Neuronal stem cell (in vitro differentiated cells): ENCODE results near the gene UBA1.

ENCODE experiments used
- DNase-seq: peaks from one replicate; pipeline ENCODE4 v3.0.0-alpha.2; 2013; ENCODE audit warnings: low spot score
- H2AFZ ChIP-seq: one replicate; pipeline ENCODE4 v1.6.1; 2013; ENCODE audit warnings: mild to moderate bottlenecking, low read length, inconsistent platforms
- H2AK5ac ChIP-seq: 2 replicates; pipeline ENCODE4 v1.6.1; 2013; ENCODE audit warnings: low read depth, mild to moderate bottlenecking, inconsistent platforms, low read length, moderate library complexity, mixed read lengths
- H2BK120ac ChIP-seq: 2 replicates; pipeline ENCODE4 v1.6.1; 2013; ENCODE audit warnings: low read depth, mild to moderate bottlenecking, inconsistent platforms, low read length, moderate library complexity, mixed read lengths
- H2BK12ac ChIP-seq: one replicate; pipeline ENCODE4 v1.6.1; 2013; ENCODE audit warnings: low read length, inconsistent platforms
- H2BK15ac ChIP-seq: 2 replicates; pipeline ENCODE4 v1.6.1; 2013; ENCODE audit warnings: mild to moderate bottlenecking, low read length, inconsistent platforms, mixed read lengths
- H2BK5ac ChIP-seq: one replicate; pipeline ENCODE4 v1.6.1; 2013; ENCODE audit warnings: inconsistent platforms, mild to moderate bottlenecking, low read length, moderate library complexity
- H3K14ac ChIP-seq: one replicate; pipeline ENCODE4 v1.6.1; 2013; ENCODE audit warnings: low read length, inconsistent platforms
- H3K18ac ChIP-seq: 2 replicates; pipeline ENCODE4 v1.6.1; 2013; ENCODE audit warnings: low read length, inconsistent platforms
- H3K23ac ChIP-seq: 2 replicates; pipeline ENCODE4 v1.6.1; 2013; ENCODE audit warnings: low read depth, mild to moderate bottlenecking, mixed read lengths, low read length, inconsistent platforms; ENCODE audit not compliant: poor library complexity
- H3K27ac ChIP-seq: replicated peaks from 3 replicates; pipeline ENCODE4 v1.5.1; 2013; ENCODE audit warnings: low read length, inconsistent platforms
- H3K27me3 ChIP-seq, 3 experiments: 2 replicates each; pipeline ENCODE4 v1.6.1; 2013; ENCODE audit warnings: low read length in 3 of 3, mild to moderate bottlenecking in 2 of 3, inconsistent platforms in 1 of 3, low read depth in 1 of 3, mixed read lengths in 1 of 3, moderate library complexity in 1 of 3; ENCODE audit not compliant: control insufficient read depth in 3 of 3, insufficient read depth in 3 of 3
- H3K36me3 ChIP-seq, 2 donors: replicated peaks in 1 of 2; 2 replicates each; pipeline ENCODE4 v1.6.1; 2013; ENCODE audit warnings: low read length in 2 of 2; ENCODE audit not compliant: control insufficient read depth in 2 of 2, insufficient read depth in 2 of 2
- H3K4ac ChIP-seq: 2 replicates; pipeline ENCODE4 v1.6.1; 2013; ENCODE audit warnings: inconsistent platforms, mild to moderate bottlenecking, low read length, moderate library complexity
- H3K4me1 ChIP-seq, 2 donors: 1 replicate in 1 of 2; 2 replicates in 1 of 2; pipeline ENCODE4 v1.6.1; 2013; ENCODE audit warnings: low read length in 2 of 2, low read depth in 1 of 2; ENCODE audit not compliant: control insufficient read depth in 2 of 2, insufficient read depth in 1 of 2
- H3K4me2 ChIP-seq: one replicate; pipeline ENCODE4 v1.6.1; 2013; ENCODE audit warnings: mild to moderate bottlenecking, low read length, inconsistent platforms; ENCODE audit not compliant: insufficient read depth, poor library complexity, severe bottlenecking
- H3K4me3 ChIP-seq, 2 donors: 2 replicates each; pipeline ENCODE4 v1.5.1; 2013; ENCODE audit warnings: low read length in 2 of 2, mild to moderate bottlenecking in 2 of 2, inconsistent platforms in 1 of 2, moderate library complexity in 1 of 2
- H3K79me1 ChIP-seq: one replicate; pipeline ENCODE4 v1.6.1; 2013; ENCODE audit warnings: low read depth, mild to moderate bottlenecking, inconsistent platforms, low read length, moderate library complexity
- H3K9ac ChIP-seq: one replicate; pipeline ENCODE4 v1.6.1; 2013; ENCODE audit warnings: mild to moderate bottlenecking, low read depth, low read length, inconsistent platforms; ENCODE audit not compliant: poor library complexity
- H3K9me3 ChIP-seq, 2 donors: replicated peaks in 1 of 2; 2 replicates each; pipeline versions ENCODE3 to v1.6.1; 2013; ENCODE audit warnings: low read length in 2 of 2, mild to moderate bottlenecking in 2 of 2, inconsistent platforms in 1 of 2, low read depth in 1 of 2, mixed read lengths in 1 of 2, moderate library complexity in 1 of 2; ENCODE audit not compliant: control insufficient read depth in 2 of 2, insufficient read depth in 1 of 2
- H4K8ac ChIP-seq: one replicate; pipeline ENCODE4 v1.6.1; 2013; ENCODE audit warnings: low read depth, mild to moderate bottlenecking, inconsistent platforms, low read length, moderate library complexity
- H4K91ac ChIP-seq: one replicate; pipeline ENCODE4 v1.6.1; 2013; ENCODE audit warnings: low read length, low read depth, mild to moderate bottlenecking, inconsistent platforms; ENCODE audit not compliant: poor library complexity
- WGBS, 2 donors: extraction: QIAGEN DNeasy Blood & Tissue Kit; methylation state at CpG; one replicate each; pipeline ENCODE4 v1.1.7; 2013; ENCODE audit warnings: missing lambda C conversion rate in 2 of 2, mixed read lengths in 1 of 2; ENCODE audit not compliant: insufficient read length in 2 of 2, insufficient replicate concordance in 1 of 2; ENCODE audit errors: extremely low coverage in 2 of 2; 5-methylcytosine and 5-hydroxymethylcytosine counted together

Gene UBA1

DNA sequence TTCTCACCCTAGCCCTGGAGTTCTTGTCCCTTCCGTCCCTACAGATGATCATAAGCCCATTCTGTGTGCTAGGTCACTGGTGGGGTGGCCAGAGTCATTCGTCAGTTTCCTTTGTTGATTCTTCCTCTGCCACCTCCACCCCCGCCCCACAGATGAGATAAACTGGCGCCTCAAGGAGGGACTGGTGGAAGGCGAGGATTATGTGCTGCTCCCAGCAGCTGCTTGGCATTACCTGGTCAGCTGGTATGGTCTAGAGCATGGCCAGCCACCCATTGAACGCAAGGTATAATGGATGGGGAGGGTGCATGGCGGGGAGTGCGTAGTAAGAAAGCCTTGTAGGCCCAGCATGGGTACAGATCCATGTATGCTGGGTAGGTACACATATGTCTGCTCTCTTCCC is 45.6 kb downstream of the UBA1 start:
- no peak overlapping the region for H2BK15ac ChIP-seq
- H3K27me3 ChIP-seq, result peaks cover 0 to 16% (median 0%) of the 10 kb centered on the region in 3 experiments
- H4K91ac ChIP-seq, result no peak overlapping the region
- no peak overlapping the region for H3K4me3 ChIP-seq
- H2AFZ ChIP-seq, result no peak overlapping the region
- no peak overlapping the region for H2AK5ac ChIP-seq
- no peak overlapping the region for H3K27ac ChIP-seq
- H3K4me2 ChIP-seq, result no peak overlapping the region
- H3K79me1 ChIP-seq, result peaks cover 4% of the 10 kb centered on the region
- H2BK12ac ChIP-seq, result no peak overlapping the region
- no peak overlapping the region for H3K9ac ChIP-seq
- peaks cover 34 to 64% of the 10 kb centered on the region in 2 donors for H3K36me3 ChIP-seq
- no peak overlapping the region for H4K8ac ChIP-seq
- no CpG with 5 or more reads among the region's 8 CpGs for WGBS, 2 donors
- DNase-seq, result no peak
- H3K4ac ChIP-seq, result no peak overlapping the region
- no peak overlapping the region for H3K18ac ChIP-seq
- H3K14ac ChIP-seq, result no peak overlapping the region
- peaks cover 0 to 7% of the 10 kb centered on the region in 2 donors for H3K4me1 ChIP-seq
- H3K23ac ChIP-seq, result no peak overlapping the region
- no peak overlapping the region for H2BK5ac ChIP-seq
- no peak overlapping the region for H2BK120ac ChIP-seq
- peaks cover 0 to 9% of the 10 kb centered on the region in 2 donors for H3K9me3 ChIP-seq

DNA sequence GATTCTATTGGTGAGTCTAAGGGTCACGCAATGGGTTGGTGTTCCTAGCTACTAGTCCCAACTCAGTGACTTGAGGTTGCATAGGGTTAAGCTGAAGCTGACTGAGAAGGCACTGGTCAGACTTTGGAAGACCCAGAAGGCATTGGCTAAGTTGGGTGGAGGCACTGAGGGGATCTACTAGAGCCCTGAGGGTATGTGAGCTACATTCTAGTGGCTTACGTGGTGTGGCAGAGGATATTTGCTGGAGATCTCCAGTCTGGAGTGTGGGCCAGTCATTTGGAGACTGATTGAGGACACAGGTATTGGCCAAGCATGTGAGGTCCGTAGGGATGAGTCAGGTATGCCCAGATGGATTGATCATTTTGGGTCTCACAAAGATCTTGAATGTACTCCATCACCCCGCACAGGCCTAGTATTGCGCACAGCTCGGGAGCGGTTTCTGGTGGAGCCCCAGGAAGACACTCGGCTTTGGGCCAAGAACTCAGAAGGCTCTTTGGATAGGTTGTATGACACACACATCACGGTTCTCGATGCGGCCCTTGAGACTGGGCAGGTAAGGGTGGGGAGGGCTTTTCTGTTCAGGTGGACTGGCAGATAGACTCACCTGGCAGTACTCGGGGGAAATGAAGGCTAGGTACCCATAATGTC is 46.4 kb downstream of the UBA1 start:
- no peak overlapping the region for H2BK12ac ChIP-seq
- DNase-seq, result no peak
- H3K4me3 ChIP-seq, result no peak overlapping the region

DNA sequence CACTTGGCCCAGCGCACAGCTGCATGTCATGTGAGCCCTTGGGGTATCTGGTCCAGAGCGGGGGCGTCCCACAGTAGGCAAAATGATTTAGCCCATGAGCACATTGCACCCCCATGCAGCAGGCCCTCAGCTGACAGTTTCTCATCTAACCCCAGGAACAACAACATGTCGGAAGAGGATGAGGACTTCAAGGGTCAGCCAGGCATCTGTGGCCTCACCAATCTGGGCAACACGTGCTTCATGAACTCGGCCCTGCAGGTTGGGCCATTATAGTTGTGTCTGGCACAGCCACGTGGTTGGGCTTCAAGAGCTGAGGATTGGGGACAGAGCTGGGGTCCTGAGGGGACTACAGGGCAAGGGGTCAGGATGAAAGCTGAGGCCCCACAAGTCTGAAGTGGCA is 47.0 kb downstream of the UBA1 start:
- Histone ChIP-seq H3K79me1 (peaks cover 4% of the 10 kb centered on the region), H3K36me3 (peaks cover 41 to 70% of the 10 kb centered on the region in 2 donors), H4K8ac (no peak overlapping the region), H2BK120ac (no peak overlapping the region), H2BK12ac (no peak overlapping the region), H3K18ac (no peak overlapping the region), H3K27ac (no peak overlapping the region), H4K91ac (no peak overlapping the region), H3K4me1 (peaks cover 0 to 3% of the 10 kb centered on the region in 2 donors), H2AFZ (no peak overlapping the region), H3K9ac (no peak overlapping the region), H3K4me3 (no peak overlapping the region), H2BK15ac (no peak overlapping the region), H3K14ac (no peak overlapping the region), H3K23ac (no peak overlapping the region), H3K9me3 (peaks cover 0 to 9% of the 10 kb centered on the region in 2 donors), H3K4me2 (no peak overlapping the region), H3K27me3 (peaks cover 0 to 16% (median 0%) of the 10 kb centered on the region in 3 experiments), H3K4ac (no peak overlapping the region), H2AK5ac (no peak overlapping the region), H2BK5ac (no peak overlapping the region)
- DNase-seq, result no peak
- no CpG with 5 or more reads among the region's 7 CpGs for WGBS, 2 donors

More for the DNA sequence above, 46.4 kb downstream of the UBA1 start:
- Histone ChIP-seq H2BK120ac (no peak overlapping the region), H4K91ac (no peak overlapping the region), H2AK5ac (no peak overlapping the region), H3K18ac (no peak overlapping the region), H3K4me1 (peaks cover 0 to 7% of the 10 kb centered on the region in 2 donors), H3K79me1 (peaks cover 4% of the 10 kb centered on the region), H2BK5ac (no peak overlapping the region), H3K27ac (no peak overlapping the region), H3K4me2 (no peak overlapping the region), H3K36me3 (peaks cover 39 to 71% of the 10 kb centered on the region in 2 donors), H3K4ac (no peak overlapping the region), H3K14ac (no peak overlapping the region), H3K27me3 (peaks cover 0 to 16% (median 0%) of the 10 kb centered on the region in 3 experiments), H3K23ac (no peak overlapping the region), H4K8ac (no peak overlapping the region), H3K9me3 (peaks cover 0 to 9% of the 10 kb centered on the region in 2 donors), H3K9ac (no peak overlapping the region), H2BK15ac (no peak overlapping the region), H2AFZ (no peak overlapping the region)
- no CpG with 5 or more reads among the region's 12 CpGs for WGBS, 2 donors

DNA sequence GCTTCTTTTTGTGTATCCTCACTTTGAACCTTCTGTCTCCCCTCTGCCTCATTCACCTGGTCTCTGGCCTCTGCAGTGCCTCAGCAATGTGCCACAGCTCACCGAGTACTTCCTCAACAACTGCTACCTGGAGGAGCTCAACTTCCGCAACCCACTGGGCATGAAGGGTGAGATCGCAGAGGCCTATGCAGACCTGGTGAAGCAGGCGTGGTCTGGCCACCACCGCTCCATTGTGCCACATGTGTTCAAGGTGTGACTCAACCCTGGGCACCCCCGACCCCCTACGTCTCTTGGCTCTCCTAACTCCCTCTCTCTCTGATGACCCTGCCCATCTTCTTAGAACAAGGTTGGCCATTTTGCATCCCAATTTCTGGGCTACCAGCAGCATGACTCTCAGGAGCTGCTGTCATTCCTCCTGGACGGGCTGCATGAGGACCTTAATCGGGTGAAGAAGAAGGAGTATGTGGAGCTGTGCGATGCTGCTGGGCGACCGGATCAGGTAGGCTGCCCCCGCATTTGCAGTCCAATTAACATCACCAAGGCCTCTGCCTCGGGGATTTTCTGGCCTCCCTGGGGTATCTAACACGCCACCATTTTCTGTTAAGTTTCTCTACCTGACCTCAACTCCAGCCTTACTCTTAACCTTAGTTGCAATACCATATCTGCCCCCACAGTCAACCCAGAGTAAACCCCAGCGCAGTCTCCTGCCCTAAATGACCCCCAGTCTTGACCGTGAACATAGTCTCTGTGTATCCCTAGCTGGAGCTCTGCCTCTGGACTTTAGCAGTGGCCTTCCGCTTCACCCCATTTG is 47.8 kb downstream of the UBA1 start:
- H3K27me3 ChIP-seq, result peaks cover 0 to 16% (median 0%) of the 10 kb centered on the region in 3 experiments
- H3K4ac ChIP-seq, result no peak overlapping the region
- H4K8ac ChIP-seq, result no peak overlapping the region
- H3K23ac ChIP-seq, result no peak overlapping the region
- H3K18ac ChIP-seq, result no peak overlapping the region
- H3K36me3 ChIP-seq, result peaks cover 46 to 76% of the 10 kb centered on the region in 2 donors
- no peak overlapping the region for H2BK12ac ChIP-seq
- no peak overlapping the region for H2BK5ac ChIP-seq
- H2BK120ac ChIP-seq, result no peak overlapping the region
- no peak overlapping the region for H2AFZ ChIP-seq
- H3K79me1 ChIP-seq, result peaks cover 4% of the 10 kb centered on the region
- no peak overlapping the region for H2AK5ac ChIP-seq
- no peak overlapping the region for H3K4me3 ChIP-seq
- no peaks in the 10 kb centered on the region for H3K4me1 ChIP-seq
- H3K4me2 ChIP-seq, result no peak overlapping the region
- no peak overlapping the region for H3K14ac ChIP-seq
- H3K27ac ChIP-seq, result no peak overlapping the region
- H3K9ac ChIP-seq, result no peak overlapping the region
- no peak overlapping the region for H2BK15ac ChIP-seq
- no peak overlapping the region for H4K91ac ChIP-seq
- peaks cover 0 to 9% of the 10 kb centered on the region in 2 donors for H3K9me3 ChIP-seq
- no CpG with 5 or more reads among the region's 18 CpGs for WGBS, 2 donors
- no peak for DNase-seq
